Stomach (tissue), 4 donors: ENCODE measurements around the gene CYP2A7.

Source experiments
- POLR2A ChIP-seq, 4 donors: fragments of 450-650 bp; IDR thresholded peaks; one replicate each; pipeline ENCODE4 v1.6.1; 2016; ENCODE audit warnings: antibody characterized with exemption in 4 of 4, control low read depth in 2 of 4, mild to moderate bottlenecking in 1 of 4, moderate library complexity in 1 of 4
- TF ChIP-seq, protein P1 (sequence below), 7 experiments: fragments of 450-650 bp in 4 of 7; fragments of 200-600 bp in 3 of 7; sonication (generic) in 3 of 7; IDR thresholded peaks; one replicate each; pipeline ENCODE4 v1.5.1; 2016 to 2019; ENCODE audit warnings: antibody characterized with exemption in 7 of 7, control low read depth in 2 of 7, mild to moderate bottlenecking in 1 of 7

DNA sequence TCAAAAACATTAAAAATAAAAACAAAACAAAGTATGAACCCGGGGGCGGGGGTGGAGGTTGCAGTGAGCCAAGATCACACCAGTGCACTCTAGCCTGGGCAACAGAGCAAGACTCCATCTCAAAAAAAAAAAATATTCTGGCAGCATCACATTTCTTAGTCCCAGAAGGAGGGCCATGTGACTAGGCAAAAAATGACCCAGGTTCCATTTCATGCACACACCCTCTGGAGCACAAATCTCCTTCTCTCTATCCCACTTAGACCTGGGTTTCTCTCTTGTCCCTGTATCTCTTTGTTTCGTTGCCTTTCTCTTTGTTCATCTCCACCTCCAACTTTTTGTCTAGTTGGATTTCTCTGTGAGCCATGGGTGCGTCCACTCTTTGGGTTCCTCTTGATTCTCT is 6.2 kb upstream of the CYP2A7 start:
- TF ChIP-seq, protein P1, sequence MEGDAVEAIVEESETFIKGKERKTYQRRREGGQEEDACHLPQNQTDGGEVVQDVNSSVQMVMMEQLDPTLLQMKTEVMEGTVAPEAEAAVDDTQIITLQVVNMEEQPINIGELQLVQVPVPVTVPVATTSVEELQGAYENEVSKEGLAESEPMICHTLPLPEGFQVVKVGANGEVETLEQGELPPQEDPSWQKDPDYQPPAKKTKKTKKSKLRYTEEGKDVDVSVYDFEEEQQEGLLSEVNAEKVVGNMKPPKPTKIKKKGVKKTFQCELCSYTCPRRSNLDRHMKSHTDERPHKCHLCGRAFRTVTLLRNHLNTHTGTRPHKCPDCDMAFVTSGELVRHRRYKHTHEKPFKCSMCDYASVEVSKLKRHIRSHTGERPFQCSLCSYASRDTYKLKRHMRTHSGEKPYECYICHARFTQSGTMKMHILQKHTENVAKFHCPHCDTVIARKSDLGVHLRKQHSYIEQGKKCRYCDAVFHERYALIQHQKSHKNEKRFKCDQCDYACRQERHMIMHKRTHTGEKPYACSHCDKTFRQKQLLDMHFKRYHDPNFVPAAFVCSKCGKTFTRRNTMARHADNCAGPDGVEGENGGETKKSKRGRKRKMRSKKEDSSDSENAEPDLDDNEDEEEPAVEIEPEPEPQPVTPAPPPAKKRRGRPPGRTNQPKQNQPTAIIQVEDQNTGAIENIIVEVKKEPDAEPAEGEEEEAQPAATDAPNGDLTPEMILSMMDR (IDR thresholded peaks at IDR 0.05) = no peak
- no peak for TF ChIP-seq POLR2A (IDR thresholded peaks at IDR 0.05)
